Astrocyte (in vitro differentiated cells and primary cell): ENCODE results near the gene L1CAM. TPM values are rescaled to one million over a fixed set of nuclear protein-coding genes. Genes with fewer than 3 reads are reported as not detected.

Experiments
- DNase-seq: peaks from one replicate; pipeline ENCODE4 v3.0.0-alpha.2; 2010; ENCODE audit warnings: low read depth
- FAIRE-seq: peaks from 2 replicates; lab custom pipeline; 2011; peaks lifted over from hg19 to GRCh38; lab: Jason Lieb, UNC
- H2AFZ ChIP-seq: 2 replicates; pipeline ENCODE4 v1.6.0; 2012; ENCODE audit warnings: low read depth, low read length, inconsistent platforms
- H3K27ac ChIP-seq: 2 replicates; pipeline ENCODE4 v1.5.1; 2011; ENCODE audit warnings: low read depth, low read length, inconsistent platforms
- H3K27me3 ChIP-seq: 2 replicates; pipeline ENCODE4 v1.6.0; 2011; ENCODE audit warnings: low read length, inconsistent platforms; ENCODE audit not compliant: insufficient read depth
- H3K36me3 ChIP-seq: 2 replicates; pipeline ENCODE4 v1.5.1; 2011; ENCODE audit warnings: low read length, inconsistent platforms; ENCODE audit not compliant: insufficient read depth
- H3K4me1 ChIP-seq: 2 replicates; pipeline ENCODE4 v1.5.1; 2011; ENCODE audit warnings: low read length, inconsistent platforms; ENCODE audit not compliant: insufficient read depth
- H3K4me2 ChIP-seq: 2 replicates; pipeline ENCODE4 v1.6.0; 2012; ENCODE audit warnings: low read length, inconsistent platforms
- H3K4me3 ChIP-seq: 2 replicates; pipeline ENCODE4 v1.5.1; 2011; ENCODE audit warnings: low read depth, mild to moderate bottlenecking, low read length, inconsistent platforms; ENCODE audit not compliant: insufficient read depth
- H3K79me2 ChIP-seq: 2 replicates; pipeline ENCODE4 v1.6.0; 2012; ENCODE audit warnings: mild to moderate bottlenecking, low read length, inconsistent platforms; ENCODE audit not compliant: insufficient read depth
- H3K9ac ChIP-seq: 2 replicates; pipeline ENCODE4 v1.6.0; 2012; ENCODE audit warnings: mild to moderate bottlenecking, low read length, inconsistent platforms
- H3K9me3 ChIP-seq: 2 replicates; pipeline ENCODE4 v1.5.1; 2012; ENCODE audit warnings: low read depth, mild to moderate bottlenecking, low read length, inconsistent platforms; ENCODE audit not compliant: insufficient read depth
- H4K20me1 ChIP-seq: 2 replicates; pipeline ENCODE4 v1.6.0; 2012; ENCODE audit warnings: low read length, inconsistent platforms; ENCODE audit not compliant: insufficient read depth
- H3K27ac Mint-ChIP-seq: one replicate; pipeline ENCODE4 v1.8.0; 2021; ENCODE audit warnings: mild to moderate bottlenecking, mixed read lengths; ENCODE audit not compliant: unreplicated experiment
- H3K27me3 Mint-ChIP-seq: one replicate; pipeline ENCODE4 v1.8.0; 2021; ENCODE audit warnings: low read depth, mixed read lengths; ENCODE audit not compliant: unreplicated experiment
- H3K36me3 Mint-ChIP-seq: one replicate; pipeline ENCODE4 v1.8.0; 2021; ENCODE audit warnings: low read depth, mixed read lengths; ENCODE audit not compliant: unreplicated experiment
- H3K4me1 Mint-ChIP-seq: one replicate; pipeline ENCODE4 v1.8.0; 2021; ENCODE audit warnings: low read depth, mixed read lengths; ENCODE audit not compliant: unreplicated experiment
- H3K4me3 Mint-ChIP-seq: one replicate; pipeline ENCODE4 v1.8.0; 2021; ENCODE audit warnings: mild to moderate bottlenecking, moderate library complexity, mixed read lengths; ENCODE audit not compliant: unreplicated experiment
- H3K9me3 Mint-ChIP-seq: one replicate; pipeline ENCODE4 v1.8.0; 2021; ENCODE audit warnings: mild to moderate bottlenecking, mixed read lengths; ENCODE audit not compliant: unreplicated experiment
- CTCF ChIP-seq: IDR thresholded peaks from 2 replicates; pipeline ENCODE4 v1.5.1; 2011; ENCODE audit warnings: low read depth, mild to moderate bottlenecking, inconsistent platforms, low read length, moderate library complexity; ENCODE audit not compliant: insufficient read depth
- EZH2 ChIP-seq: IDR thresholded peaks from 2 replicates; pipeline ENCODE4 v1.6.1; 2012; ENCODE audit warnings: mild to moderate bottlenecking, low read length, inconsistent platforms; ENCODE audit not compliant: insufficient read depth
- total RNA-seq: library from RNA; stranded (reverse); gene quantifications from 2 replicates; pipeline ENCODE4 v1.2.1, GENCODE V29; 2021

Gene L1CAM
- total RNA-seq, 1 donor from 2014 or later = 347 TPM

DNA sequence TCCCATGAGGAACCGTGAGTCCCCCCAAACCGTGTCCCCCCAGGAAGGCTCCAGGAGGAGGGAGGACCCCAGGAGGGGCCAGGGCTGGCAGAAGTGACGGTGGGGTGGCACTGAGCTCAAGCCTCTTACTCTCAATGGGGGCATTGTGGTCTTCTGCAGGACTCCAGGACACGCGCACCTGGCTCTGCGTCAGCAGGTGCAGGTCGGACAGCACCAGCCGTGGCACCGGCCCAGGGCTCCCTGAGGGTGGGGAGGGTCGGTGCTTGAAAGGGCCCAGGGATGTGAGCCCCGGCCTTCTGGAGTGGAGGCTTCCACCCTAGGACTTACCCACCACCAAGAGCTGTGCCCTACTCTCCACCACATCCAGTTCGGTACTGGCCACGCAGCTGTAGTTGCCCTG lies 18.3 kb downstream of the L1CAM start:
- Mint-ChIP-seq H3K9me3 (no peaks in the 10 kb centered on the region), H3K4me3 (no peak overlapping the region), H3K4me1 (peaks cover 2% of the 10 kb centered on the region), H3K27me3 (no peaks in the 10 kb centered on the region), H3K27ac (no peak overlapping the region), H3K36me3 (peaks cover 4% of the 10 kb centered on the region)
- Histone ChIP-seq H3K4me2 (no peak overlapping the region), H3K36me3 (no peaks in the 10 kb centered on the region), H3K27ac (no peak overlapping the region), H3K79me2 (no peaks in the 10 kb centered on the region), H3K27me3 (peaks cover under 1% of the 10 kb centered on the region), H3K9ac (no peak overlapping the region), H2AFZ (no peak overlapping the region), H3K4me1 (no peaks in the 10 kb centered on the region), H3K4me3 (no peak overlapping the region), H4K20me1 (no peaks in the 10 kb centered on the region), H3K9me3 (no peaks in the 10 kb centered on the region)
- DNase-seq (no peak), FAIRE-seq (no peak)
- no peak for TF ChIP-seq CTCF
- no peak for TF ChIP-seq EZH2

GRCh38 chrX:153867139-153867538 lies 18.8 kb downstream of the L1CAM start:
- H3K27ac ChIP-seq = no peak overlapping the region
- no peak overlapping the region for H3K4me3 ChIP-seq
- no peak overlapping the region for H3K27ac Mint-ChIP-seq
- H3K4me3 Mint-ChIP-seq = no peak overlapping the region
- TF ChIP-seq EZH2 (no peak), CTCF (no peak)
- no peak for FAIRE-seq
- H3K4me2 ChIP-seq = no peak overlapping the region
- H3K4me1 ChIP-seq = no peaks in the 10 kb centered on the region
- H3K9me3 Mint-ChIP-seq = no peaks in the 10 kb centered on the region
- H3K27me3 ChIP-seq = no peaks in the 10 kb centered on the region
- no peak overlapping the region for H2AFZ ChIP-seq
- no peaks in the 10 kb centered on the region for H4K20me1 ChIP-seq
- no peaks in the 10 kb centered on the region for H3K79me2 ChIP-seq
- H3K36me3 ChIP-seq = no peaks in the 10 kb centered on the region
- no peaks in the 10 kb centered on the region for H3K9me3 ChIP-seq
- H3K36me3 Mint-ChIP-seq = peaks cover 3% of the 10 kb centered on the region
- no peak for DNase-seq
- no peaks in the 10 kb centered on the region for H3K27me3 Mint-ChIP-seq
- H3K4me1 Mint-ChIP-seq = peaks cover 2% of the 10 kb centered on the region
- no peak overlapping the region for H3K9ac ChIP-seq

- H3K4me3 Mint-ChIP-seq = no peak overlapping the region
- DNase-seq (no peak), FAIRE-seq (no peak)
- Histone ChIP-seq H3K4me1 (no peaks in the 10 kb centered on the region), H3K4me3 (no peak overlapping the region), H3K9ac (no peak overlapping the region), H3K27me3 (no peaks in the 10 kb centered on the region), H3K4me2 (no peak overlapping the region), H4K20me1 (no peaks in the 10 kb centered on the region), H2AFZ (no peak overlapping the region), H3K27ac (no peak overlapping the region), H3K9me3 (no peaks in the 10 kb centered on the region), H3K79me2 (no peaks in the 10 kb centered on the region), H3K36me3 (no peaks in the 10 kb centered on the region)
- H3K27ac Mint-ChIP-seq = no peak overlapping the region
- no peaks in the 10 kb centered on the region for H3K9me3 Mint-ChIP-seq
- H3K36me3 Mint-ChIP-seq = peaks cover 3% of the 10 kb centered on the region
- TF ChIP-seq EZH2 (no peak), CTCF (no peak)
- no peaks in the 10 kb centered on the region for H3K27me3 Mint-ChIP-seq
- H3K4me1 Mint-ChIP-seq = peaks cover under 1% of the 10 kb centered on the region
Observed at GRCh38 chrX:153866302-153867019, 19.5 kb downstream of the L1CAM start.
